Fibroblast of villous mesenchyme (primary cell): ENCODE data around the gene RNF8. TPM values are rescaled to one million over a fixed set of nuclear protein-coding genes. Genes with fewer than 3 reads are reported as not detected.

Source experiments
- DNase-seq: peaks from one replicate; pipeline ENCODE4 v3.0.0-alpha.2; 2010; ENCODE audit warnings: low read depth
- H3K4me3 ChIP-seq: 2 replicates; pipeline ENCODE4 v1.5.1; 2011; ENCODE audit warnings: low read depth, mild to moderate bottlenecking, low read length
- CTCF ChIP-seq: IDR thresholded peaks from 2 replicates; pipeline ENCODE4 v1.5.1; 2012; ENCODE audit warnings: low read depth, mild to moderate bottlenecking, low read length; ENCODE audit not compliant: insufficient read depth
- total RNA-seq: library from RNA; depleted of rRNA; stranded (reverse); fragments of >200 nt; gene quantifications from 2 replicates; pipeline ENCODE4 v1.2.3, GENCODE V29; 2012

RNF8 gene
- total RNA-seq, 1 donor = 22.5 TPM

GRCh38 chr6:37369321-37370201, 15.8 kb downstream of the RNF8 start:
- DNase-seq = no peak
- TF ChIP-seq CTCF = no peak
- H3K4me3 ChIP-seq = no peak overlapping the region

- no peak for TF ChIP-seq CTCF
- H3K4me3 ChIP-seq = no peak overlapping the region
- DNase-seq = no peak
These were observed 17.6 kb downstream of the RNF8 start for GRCh38 chr6:37371154-37372083.

- no peak overlapping the region for H3K4me3 ChIP-seq
- no peak for TF ChIP-seq CTCF
- no peak for DNase-seq
These were observed 18.3 kb downstream of the RNF8 start for GRCh38 chr6:37372116-37372515.

GRCh38 chr6:37373822-37374471, 20.2 kb downstream of the RNF8 start:
- no peak for TF ChIP-seq CTCF
- DNase-seq = no peak
- H3K4me3 ChIP-seq = no peak overlapping the region

- no peak for TF ChIP-seq CTCF
- no peak overlapping the region for H3K4me3 ChIP-seq
- no peak for DNase-seq
These were observed 21.6 kb downstream of the RNF8 start for GRCh38 chr6:37375376-37375775.

GRCh38 chr6:37376078-37376743, 22.4 kb downstream of the RNF8 start:
- TF ChIP-seq CTCF = no peak
- DNase-seq = no peak

More at GRCh38 chr6:37376078-37376743, 22.4 kb downstream of the RNF8 start:
- H3K4me3 ChIP-seq = no peak overlapping the region
